HG03457 (cell line): ENCODE measurements around the gene SUB1.
"Not testable (repeated sequence)": the region's sequence is repeated elsewhere in the genome, so short reads cannot be mapped to it uniquely, and the experiment has no call there.

ENCODE experiments used
- ATAC-seq: cut with Tn5 transposase; IDR thresholded peaks from one replicate; pipeline ENCODE4 v1.9.1; 2021; ENCODE audit warnings: moderate number of reproducible peaks; ENCODE audit not compliant: unreplicated experiment

SUB1 gene

DNA sequence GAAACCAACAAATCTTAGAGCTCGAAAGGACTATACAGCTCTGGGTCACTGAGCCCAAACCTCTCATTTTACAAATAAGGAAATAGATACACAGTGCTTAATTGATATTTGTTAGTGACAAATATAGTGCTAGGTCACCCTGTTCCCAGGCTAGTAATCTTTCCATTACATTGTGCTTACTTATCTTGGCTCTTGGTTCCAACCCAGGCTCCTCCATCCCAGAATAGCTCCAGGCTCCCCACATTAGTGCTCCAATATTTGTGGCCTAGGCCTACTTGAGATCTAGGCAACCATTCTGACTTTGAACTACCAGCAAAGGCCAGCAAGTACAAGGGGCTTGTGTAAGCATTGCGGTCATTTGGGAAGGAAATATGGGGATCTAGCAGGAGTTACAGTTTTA lies 21.7 kb upstream of the SUB1 start:
- no peak for ATAC-seq

DNA sequence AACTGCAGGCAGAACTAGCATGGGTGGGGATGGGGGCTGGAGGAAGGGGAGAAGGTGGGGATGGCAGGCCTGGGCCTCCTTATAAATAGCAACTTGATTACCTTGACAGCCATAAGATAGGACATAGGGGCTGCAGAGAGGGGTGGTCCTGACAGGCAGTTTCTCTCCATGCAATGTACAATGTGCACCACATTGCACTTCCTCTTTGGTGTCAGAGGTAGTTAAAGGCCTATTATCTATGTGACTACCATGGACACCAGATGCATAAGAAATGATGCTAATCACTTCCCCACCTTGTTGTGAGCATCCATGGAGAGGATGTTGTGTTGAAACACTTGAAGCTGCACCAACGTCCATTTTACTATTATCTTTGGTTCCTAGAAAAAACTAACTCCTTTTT lies 20.2 kb upstream of the SUB1 start:
- no peak for ATAC-seq

DNA sequence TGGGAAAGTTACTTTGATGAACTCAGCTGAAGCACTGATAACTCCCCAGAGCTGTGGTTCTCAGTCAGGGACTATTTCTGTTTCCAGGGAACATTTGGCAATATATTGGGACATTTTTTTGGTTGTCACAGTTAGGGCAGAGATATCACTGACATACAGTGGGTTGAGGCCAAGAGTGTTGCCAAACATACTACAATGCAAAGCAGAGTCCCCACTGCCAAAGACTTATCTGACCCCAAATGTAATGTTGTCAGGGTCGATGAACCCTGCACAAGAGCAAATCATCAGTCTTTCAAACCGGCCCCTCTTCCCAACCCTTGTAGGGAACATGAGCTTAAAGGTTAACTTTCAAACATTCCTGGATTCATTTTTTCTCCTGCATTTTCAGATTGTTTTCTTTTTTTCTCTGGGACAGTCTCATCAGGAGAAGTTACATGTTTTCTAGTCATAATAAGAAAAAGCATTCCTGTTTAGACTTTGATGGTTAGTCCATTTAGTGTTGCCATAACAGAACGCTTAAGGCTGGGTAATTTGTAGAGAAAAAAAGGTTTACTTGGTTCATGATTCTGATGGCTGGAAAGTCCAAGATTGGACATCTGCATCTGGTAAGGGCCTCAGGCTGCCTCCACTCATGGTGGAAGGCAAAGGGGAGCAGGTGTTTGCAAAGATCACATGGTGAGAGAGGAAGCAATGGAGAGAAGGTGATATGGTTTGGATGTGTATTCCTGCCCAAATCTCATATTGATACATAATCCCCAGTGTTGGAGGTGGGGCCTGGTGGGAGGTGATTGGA lies 18.8 kb upstream of the SUB1 start:
- no peak for ATAC-seq

DNA sequence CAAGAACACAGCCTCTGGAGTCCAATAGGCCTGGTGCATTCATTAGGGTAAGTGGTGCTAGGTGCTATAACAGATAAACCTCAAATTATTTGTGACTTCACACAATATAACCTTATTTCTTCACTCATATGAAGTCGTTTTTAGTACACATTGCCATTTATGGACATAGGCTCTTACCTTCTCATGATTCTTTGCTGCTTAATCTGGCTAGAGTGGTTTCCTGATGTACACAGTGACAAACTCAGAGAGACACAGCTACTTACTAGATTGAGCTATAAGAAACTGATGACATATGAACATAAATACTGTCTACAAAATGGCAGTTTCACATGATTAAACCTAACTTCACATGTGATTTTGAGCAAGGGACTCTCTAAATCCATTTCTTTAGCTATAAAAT lies 14.2 kb upstream of the SUB1 start:
- no peak for ATAC-seq

DNA sequence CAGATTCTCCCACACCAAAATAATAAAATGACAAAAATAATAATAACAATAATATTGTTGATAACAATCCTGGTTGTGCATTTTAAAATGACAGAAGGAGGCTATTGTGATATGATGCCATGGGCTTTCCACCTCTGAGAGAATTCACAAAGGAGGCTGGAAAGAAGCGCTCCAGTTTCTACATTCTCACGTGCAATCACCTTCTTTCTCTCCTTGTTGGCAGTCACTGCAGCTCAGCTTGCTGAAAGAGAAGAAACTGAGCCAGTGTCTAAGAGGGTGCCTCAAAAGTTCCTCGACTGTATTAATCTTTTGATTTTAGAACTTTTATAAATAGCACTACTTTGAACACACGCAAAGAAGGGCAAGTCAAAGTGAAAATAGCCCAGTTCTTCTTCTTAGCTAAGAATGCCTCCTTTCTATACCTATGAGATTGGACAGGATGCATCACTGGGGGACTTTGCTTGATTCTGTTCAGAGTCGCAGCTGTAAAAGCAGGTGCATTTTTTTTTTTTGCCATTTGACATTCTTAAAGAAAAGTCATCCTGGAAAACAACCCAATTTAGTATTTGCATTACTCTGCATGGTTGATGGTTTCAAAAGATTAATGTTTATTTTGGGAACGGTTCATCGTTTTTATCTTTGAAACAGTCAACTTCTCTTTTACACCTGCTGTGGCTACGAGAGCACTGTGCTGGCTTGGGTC lies 12.4 kb upstream of the SUB1 start:
- peak; percentile 90 for ATAC-seq

DNA sequence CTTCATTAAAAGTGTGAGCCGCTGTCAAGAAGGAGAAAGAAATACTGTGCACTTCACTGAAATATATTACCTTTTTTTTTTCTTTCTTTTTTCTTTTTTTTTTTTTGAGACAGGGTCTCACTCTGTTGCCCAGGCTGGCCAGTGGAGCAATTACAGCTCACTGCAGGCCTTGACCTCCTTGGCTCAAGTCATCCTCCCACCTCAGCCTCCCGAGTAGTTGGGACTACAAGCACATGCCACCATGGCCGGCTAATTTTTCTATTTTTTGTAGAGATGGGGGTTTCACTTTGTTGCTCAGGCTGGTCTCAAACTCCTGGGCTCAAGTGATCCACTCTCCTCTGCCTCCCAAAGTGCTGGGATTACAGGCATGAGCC lies 11.9 kb upstream of the SUB1 start:
- ATAC-seq: not testable (repeated sequence)

DNA sequence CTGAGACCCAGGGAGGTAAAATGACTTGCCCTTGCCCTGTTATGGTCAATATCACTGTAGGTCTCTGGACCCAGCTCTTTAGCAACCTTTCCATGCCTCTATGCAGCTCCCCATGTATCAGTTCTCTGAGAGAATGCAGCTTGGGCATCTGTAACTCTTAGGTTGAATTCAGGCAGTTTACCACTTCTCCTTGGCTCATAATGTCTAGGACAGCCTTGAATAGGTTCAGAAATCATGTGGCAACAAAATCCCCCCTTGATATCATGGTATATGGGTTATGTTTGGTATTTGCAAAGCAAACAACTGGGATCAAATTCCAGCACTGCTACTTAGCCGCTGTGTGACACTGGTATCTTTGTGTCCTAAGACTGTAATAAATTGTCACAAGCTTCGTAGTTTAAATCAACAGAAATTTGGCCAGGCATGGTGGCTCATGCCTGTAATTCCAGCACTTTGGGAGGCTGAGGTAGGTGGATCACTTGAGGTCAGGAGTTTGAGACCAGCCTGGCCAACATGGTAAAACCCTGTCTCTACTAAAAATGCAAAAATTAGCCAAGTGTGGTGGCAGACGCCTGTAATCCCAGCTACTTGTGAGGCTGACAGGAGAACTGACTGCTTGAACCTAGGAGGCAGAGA lies 10.7 kb upstream of the SUB1 start:
- ATAC-seq: no peak

DNA sequence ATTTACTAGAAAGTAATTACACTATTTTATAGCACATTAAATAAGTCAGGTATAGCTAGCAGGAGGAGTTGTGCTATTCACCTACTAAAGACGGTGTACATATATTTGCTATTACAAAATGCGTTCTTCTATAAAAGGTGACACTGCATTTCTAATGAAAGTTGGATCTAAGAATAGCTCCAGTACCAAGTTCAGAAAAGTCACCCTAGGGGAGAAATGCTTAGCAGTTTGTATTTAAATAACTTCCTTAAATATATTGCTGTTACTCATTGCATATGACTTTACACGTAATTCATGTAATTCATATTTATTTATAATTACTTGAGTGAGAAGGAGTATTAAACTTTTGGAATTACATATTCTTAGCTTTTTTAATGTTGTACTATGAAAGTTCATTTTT lies 7.0 kb upstream of the SUB1 start:
- ATAC-seq: no peak

DNA sequence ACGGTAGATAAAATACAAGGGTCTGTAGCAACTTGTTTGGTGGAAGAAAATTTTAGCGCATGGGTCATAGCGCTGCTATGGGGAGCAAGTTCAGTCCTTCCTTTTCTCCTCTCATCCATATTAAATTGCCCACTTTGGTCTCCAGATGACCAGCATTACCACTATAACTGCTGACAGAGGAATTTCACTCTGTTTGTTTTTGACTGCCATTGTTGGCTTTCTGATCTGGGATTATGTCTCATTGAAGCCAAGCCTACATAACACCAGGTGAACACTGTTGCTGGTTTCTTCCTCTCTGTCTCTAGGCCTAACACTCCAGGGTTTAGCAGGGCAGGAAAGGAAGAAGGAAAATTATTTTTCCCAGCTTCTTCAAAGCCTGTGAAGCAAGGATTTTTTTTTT lies 6.6 kb upstream of the SUB1 start:
- ATAC-seq: no peak

DNA sequence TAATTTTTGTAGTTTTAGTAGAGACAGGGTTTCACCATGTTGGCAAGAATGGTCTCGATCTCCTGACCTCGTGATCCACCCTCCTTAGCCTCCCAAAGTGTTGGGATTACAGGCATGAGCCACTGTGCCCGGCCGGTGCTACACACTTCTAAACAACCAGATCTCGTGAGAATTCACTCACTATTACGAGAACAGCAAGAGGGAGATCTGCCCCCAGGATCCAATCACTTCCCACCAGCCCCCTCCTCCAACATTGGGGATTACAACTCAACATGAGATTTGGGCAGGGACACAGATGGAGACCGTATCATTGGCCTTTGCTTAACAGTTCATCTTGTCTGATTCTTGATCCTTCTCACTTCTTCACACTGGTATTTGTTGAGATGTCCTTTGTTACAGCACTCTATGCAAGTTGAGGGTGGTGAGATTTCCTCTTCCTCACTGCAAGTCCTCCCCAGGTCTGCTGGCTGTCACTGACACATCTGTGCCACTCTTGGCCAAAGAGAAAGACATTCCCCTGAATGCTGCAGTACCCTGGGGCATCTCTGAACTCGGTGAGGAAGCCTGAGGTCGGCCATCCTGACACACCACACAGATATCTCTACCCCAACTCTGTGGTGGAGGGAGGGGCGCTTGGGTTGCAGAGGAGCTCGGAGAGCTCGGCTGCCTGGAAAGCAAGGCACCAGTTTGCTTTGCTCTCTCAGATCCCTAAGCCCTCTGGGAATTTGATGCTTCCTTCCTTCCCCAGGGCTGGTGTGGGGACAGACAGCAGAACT lies 4.2 kb upstream of the SUB1 start:
- no peak for ATAC-seq

DNA sequence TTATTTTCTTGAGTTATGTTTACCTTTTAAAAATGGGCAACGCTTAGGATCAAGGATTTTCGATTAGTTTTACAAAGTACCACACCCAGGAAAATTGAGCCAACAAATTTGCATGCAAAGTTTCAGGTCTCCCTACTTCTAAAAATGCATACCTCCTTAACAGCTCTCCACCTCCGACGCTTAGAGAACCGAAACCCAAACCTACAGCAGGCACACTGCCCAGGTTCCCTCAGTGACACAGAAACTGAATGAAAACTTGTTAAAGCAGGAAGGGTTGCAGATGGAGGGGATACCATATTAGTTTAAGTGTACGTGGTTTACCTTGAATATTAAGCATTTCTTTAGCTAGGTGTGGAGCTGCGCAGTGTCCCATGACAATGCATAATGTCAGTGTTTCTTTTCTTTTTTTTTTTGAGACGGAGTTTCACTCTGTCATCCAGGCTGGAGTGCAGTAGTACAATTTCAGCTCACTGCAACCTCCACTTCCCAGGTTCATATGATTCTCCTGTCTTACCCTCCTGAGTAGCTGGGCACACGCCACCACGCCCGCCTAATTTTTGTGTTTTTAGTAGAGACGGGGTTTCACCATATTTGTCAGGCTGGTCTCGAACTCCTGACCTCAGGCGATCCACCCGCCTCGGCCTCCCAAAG lies 1.6 kb upstream of the SUB1 start:
- ATAC-seq: peak; percentile 81

DNA sequence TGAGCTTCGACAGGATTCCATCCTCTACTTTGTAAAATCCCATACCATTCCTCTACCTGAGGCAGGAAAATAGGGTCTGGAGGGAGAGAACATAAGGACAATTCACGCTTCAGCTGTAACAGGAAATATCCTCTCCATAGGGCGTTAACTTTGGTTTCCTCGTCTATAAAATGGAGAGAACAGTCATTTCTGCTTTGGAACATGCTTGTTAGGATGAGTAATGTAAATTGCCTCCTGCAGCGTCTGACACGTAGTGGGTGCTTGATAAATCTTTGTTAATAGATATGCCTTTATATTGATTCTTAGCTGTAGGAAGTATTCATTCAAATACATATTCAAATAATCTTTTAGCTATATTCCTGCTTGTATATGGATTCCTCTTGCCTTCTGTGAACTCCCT lies 711 bp upstream of the SUB1 start:
- no peak for ATAC-seq

DNA sequence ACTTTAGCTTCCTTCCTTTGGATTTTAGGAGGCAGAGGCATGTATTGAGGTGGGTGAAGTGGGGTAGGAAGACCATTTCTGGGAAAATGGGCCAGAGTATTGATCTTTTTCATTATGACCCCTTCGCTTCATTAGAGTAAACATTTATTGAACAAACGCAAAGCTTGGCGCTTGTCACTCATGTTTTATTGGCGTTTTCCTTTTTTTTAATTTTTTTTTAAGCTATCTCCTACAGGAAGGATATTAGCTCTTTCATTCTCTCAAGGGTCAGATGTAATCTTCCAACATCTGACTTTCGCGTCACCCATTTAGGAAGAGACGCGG lies 273 bp upstream of the SUB1 start:
- no peak for ATAC-seq

DNA sequence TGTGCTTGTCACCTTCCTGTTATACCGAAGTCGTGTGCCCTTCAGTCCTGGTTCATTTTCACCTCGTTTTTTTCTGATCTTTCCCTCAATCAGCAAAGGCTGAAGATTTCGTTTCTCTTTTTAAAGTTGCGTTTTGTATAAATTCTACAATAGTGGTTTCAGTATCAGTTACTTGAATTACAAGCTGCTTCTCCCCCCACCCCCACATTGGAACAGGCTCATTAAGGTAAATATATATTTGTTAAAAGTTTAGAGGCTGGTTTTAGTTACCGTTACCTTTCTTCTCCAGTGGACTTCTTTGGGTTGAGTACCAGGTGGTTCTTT lies 881 bp downstream of the SUB1 start:
- no peak for ATAC-seq

DNA sequence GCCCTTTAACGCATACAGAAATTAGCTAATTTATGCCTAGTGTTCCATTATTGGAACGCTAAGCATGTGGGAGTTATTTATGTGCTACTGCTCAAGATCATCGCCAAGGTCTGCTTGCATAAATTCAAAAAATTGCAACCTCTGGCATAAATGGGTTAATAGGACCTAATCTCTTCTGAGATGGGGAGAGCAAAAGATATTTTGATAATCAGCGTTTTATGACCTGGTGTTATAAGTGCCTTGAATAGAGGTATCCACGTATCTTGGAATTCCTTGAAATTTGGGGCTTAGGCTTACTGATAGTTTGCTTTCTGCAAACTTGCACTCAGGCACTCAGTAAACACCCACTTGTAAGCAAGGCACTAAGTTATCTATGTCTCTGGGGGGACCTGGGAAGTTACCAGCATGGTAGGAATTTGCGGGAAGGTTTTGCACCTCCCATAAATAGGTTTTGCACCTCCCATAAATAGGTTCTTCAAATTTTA lies 1.8 kb downstream of the SUB1 start:
- ATAC-seq: no peak

DNA sequence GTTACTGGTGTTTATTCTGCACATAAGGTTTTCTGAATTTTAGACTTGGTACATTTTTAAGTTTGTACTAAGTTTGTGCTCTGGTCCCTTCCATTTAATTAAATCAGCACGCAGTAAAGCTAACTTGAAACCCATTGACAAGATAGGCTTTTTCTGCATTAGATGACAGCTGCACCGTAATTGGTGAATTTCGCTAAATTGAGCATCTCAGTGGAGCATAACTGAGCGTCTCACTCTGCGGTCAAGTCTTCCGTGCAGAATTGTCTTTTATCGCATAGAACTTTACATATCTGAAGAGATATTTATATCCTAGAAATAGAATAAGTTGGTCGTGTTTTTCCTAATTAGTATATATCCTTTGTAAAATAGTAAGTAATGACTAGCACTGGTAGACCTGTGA lies 4.1 kb downstream of the SUB1 start:
- no peak for ATAC-seq

DNA sequence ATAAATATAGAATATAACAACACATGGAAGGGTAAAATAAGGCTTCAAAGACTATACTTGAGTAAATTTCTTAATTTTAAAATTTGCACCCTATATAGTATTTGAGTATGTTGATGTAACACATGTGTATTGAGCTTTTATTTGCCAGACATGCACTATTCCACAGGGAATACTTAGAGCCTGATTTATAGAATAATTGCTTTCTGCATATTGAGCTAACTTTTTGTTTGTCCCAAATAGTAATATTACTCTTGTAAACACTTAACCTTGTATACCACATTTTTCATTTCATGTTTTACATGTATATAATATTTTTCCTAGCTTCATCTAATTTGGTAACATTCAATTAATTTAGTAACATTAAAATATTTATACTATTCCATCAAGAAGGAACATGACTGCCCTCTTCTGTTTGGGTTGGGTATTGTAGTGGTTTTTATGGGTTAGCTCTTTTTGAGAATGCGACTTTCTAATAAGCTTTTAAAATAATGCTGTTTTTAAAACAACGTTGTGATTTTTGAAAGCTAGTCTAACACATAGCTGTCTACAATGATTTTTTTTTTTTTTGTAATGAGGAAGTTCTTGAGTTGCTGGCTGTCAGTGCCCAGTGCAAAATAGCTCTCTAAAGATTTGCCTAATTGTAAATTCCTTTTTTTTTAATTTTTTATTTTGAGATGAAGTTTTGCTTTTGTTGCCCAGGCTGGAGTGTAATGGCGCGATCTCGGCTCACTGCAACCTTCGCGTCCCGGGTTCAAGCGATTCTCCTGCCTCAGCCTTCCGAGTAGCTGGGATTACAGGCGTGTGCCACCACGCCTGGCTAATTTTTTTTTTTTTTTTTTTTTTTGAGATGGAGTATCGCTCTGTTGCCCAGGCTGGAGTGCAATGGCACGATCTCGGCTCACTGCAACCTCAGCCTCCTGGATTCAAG lies 4.8 kb downstream of the SUB1 start:
- ATAC-seq: no peak

DNA sequence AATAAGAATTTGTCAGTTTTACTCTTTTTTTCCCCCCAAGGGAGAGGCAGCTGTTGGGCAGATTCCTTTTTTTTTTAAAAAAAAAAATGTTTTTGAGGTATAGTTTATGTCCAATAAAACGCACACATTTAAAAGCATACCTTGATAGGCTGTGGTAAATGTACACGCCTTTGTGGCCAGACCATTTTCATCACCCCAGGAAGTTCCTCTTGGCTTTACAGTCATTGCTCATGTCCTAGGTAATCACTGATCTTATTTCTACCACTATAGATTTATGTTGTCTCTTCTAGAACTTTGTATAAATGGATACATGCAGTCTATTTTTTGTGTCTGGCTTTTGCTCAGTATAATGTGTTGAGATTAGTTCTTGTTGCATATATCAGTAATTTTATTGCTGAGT lies 9.8 kb downstream of the SUB1 start:
- no peak for ATAC-seq

DNA sequence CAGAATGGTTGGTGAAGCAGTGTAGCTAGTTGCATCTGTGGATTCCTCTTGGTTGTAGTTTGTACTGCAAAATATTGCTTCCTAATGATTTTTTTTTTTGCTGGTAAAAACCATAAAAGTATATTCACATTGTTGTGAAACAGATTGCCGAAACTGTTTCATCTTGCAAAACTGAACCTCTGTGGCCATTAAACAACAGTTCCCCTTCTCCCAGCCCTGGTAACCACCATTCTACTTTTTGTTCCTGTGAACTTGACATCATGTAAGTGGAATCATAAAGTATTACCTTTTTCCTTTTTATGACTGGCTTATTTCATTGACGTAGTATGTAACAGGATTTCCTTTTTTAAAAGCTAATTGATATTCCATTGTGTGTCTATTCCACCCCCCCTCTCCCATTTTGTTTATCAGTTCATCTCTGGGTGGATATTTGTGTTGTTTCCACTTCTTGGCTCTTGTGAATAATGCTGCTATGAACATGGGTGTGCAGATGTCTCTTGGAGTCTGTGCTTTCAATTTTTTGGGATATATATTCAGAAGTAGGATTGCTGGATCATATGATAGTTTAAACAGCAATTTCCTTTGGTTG lies 11.8 kb downstream of the SUB1 start:
- ATAC-seq: no peak
